Limb (tissue), 2 donors: Measurements from ENCODE around the gene AK9.
"Not testable (repeated sequence)": the region's sequence is repeated elsewhere in the genome, so short reads cannot be mapped to it uniquely, and the experiment has no call there.

Experiments used
- DNase-seq, 2 donors: peaks; one replicate each; pipeline ENCODE4 v3.0.0-alpha.2; 2016; ENCODE audit errors: extremely low spot score in 2 of 2

The AK9 gene

GRCh38 chr6:109626311-109626710 lies 64.7 kb downstream of the AK9 start:
- no peak for DNase-seq

- no peak for DNase-seq
These were observed 65.8 kb downstream of the AK9 start for GRCh38 chr6:109625199-109625598.

- DNase-seq = no peak
These were observed 67.7 kb downstream of the AK9 start for GRCh38 chr6:109623288-109623687.

GRCh38 chr6:109612268-109612667 lies 78.7 kb downstream of the AK9 start:
- DNase-seq = no peak

- DNase-seq = no peak
These were observed 79.5 kb downstream of the AK9 start for GRCh38 chr6:109611502-109611901.

GRCh38 chr6:109610590-109610989 lies 80.4 kb downstream of the AK9 start:
- no peak for DNase-seq

- DNase-seq = no peak
These were observed 81.3 kb downstream of the AK9 start for GRCh38 chr6:109609737-109610136.

- no peak for DNase-seq
These were observed 84.6 kb downstream of the AK9 start for GRCh38 chr6:109606359-109606758.

GRCh38 chr6:109595998-109596397 lies 95.0 kb downstream of the AK9 start:
- no peak for DNase-seq

- no peak for DNase-seq
These were observed 110.5 kb downstream of the AK9 start for GRCh38 chr6:109580519-109580918.

- no peak for DNase-seq
These were observed 111.6 kb downstream of the AK9 start for GRCh38 chr6:109579361-109579760.

GRCh38 chr6:109569901-109570300 lies 121.1 kb downstream of the AK9 start:
- DNase-seq = not testable (repeated sequence)

GRCh38 chr6:109561844-109562243 lies 129.2 kb downstream of the AK9 start:
- DNase-seq = no peak

GRCh38 chr6:109531446-109531845 lies 159.6 kb downstream of the AK9 start:
- DNase-seq = no peak

- DNase-seq = no peak
These were observed 163.0 kb downstream of the AK9 start for GRCh38 chr6:109527989-109528388.

GRCh38 chr6:109526905-109527628 lies 163.9 kb downstream of the AK9 start:
- DNase-seq = peak; percentile 51 to 74

GRCh38 chr6:109524129-109524528 lies 166.9 kb downstream of the AK9 start:
- DNase-seq = no peak

GRCh38 chr6:109523478-109523877 lies 167.5 kb downstream of the AK9 start:
- DNase-seq = no peak

- DNase-seq = no peak
These were observed 169.9 kb downstream of the AK9 start for GRCh38 chr6:109521080-109521479.

- not testable (repeated sequence) for DNase-seq
These were observed 171.4 kb downstream of the AK9 start for GRCh38 chr6:109519647-109520046.

GRCh38 chr6:109516929-109517328 lies 174.1 kb downstream of the AK9 start:
- no peak for DNase-seq

- no peak for DNase-seq
These were observed 175.1 kb downstream of the AK9 start for GRCh38 chr6:109515781-109516409.

- DNase-seq = no peak
These were observed 176.1 kb downstream of the AK9 start for GRCh38 chr6:109514946-109515345.
